H9 (cell line): ENCODE results near the gene YEATS2. TPM values are rescaled to one million over a fixed set of nuclear protein-coding genes. Genes with fewer than 3 reads are reported as not detected.

Source experiments
- DNase-seq: peaks from one replicate; pipeline ENCODE4 v3.0.0-alpha.2; 2017
- H2AFZ ChIP-seq: one replicate; pipeline ENCODE4 v1.6.1; 2013; ENCODE audit warnings: mild to moderate bottlenecking, low read length, control low read depth, moderate library complexity
- H2AK5ac ChIP-seq: 2 replicates; pipeline ENCODE4 v1.6.1; 2013; ENCODE audit warnings: low read length, control low read depth, mixed read lengths; ENCODE audit not compliant: insufficient read length
- H2BK120ac ChIP-seq: one replicate; pipeline ENCODE4 v1.6.1; 2013; ENCODE audit warnings: low read depth, mild to moderate bottlenecking, low read length, control low read depth, inconsistent platforms; ENCODE audit not compliant: poor library complexity, severe bottlenecking
- H2BK12ac ChIP-seq: 2 replicates; pipeline ENCODE4 v1.6.1; 2013; ENCODE audit warnings: low read length, control low read depth, mixed read lengths, low read depth; ENCODE audit not compliant: insufficient read length
- H2BK15ac ChIP-seq: 2 replicates; pipeline ENCODE4 v1.6.1; 2013; ENCODE audit warnings: low read depth, low read length, control low read depth
- H2BK20ac ChIP-seq: one replicate; pipeline ENCODE4 v1.6.1; 2013; ENCODE audit warnings: low read depth, mild to moderate bottlenecking, low read length, control low read depth, inconsistent platforms; ENCODE audit not compliant: poor library complexity, severe bottlenecking
- H2BK5ac ChIP-seq: 2 replicates; pipeline ENCODE4 v1.6.1; 2013; ENCODE audit warnings: low read length, control low read depth, mixed read lengths; ENCODE audit not compliant: insufficient read length
- H3K14ac ChIP-seq: 2 replicates; pipeline ENCODE4 v1.6.1; 2013; ENCODE audit warnings: low read length, control low read depth; ENCODE audit not compliant: insufficient read depth
- H3K18ac ChIP-seq: 2 replicates; pipeline ENCODE4 v1.6.1; 2013; ENCODE audit warnings: low read depth, mild to moderate bottlenecking, mixed read lengths, low read length, control low read depth; ENCODE audit not compliant: insufficient read length
- H3K23ac ChIP-seq: 2 replicates; pipeline ENCODE4 v1.6.1; 2013; ENCODE audit warnings: low read length, control low read depth, mixed read lengths, low read depth; ENCODE audit not compliant: insufficient read length
- H3K23me2 ChIP-seq: 2 replicates; pipeline ENCODE4 v1.6.1; 2013; ENCODE audit warnings: low read depth, mild to moderate bottlenecking, mixed read lengths, low read length, control low read depth; ENCODE audit not compliant: insufficient read length, poor library complexity, severe bottlenecking
- H3K27ac ChIP-seq: 2 replicates; pipeline ENCODE4 v1.5.1; 2013; ENCODE audit warnings: low read length, control low read depth, mixed read lengths, low read depth; ENCODE audit not compliant: insufficient read length
- H3K27me3 ChIP-seq: 2 replicates; pipeline ENCODE4 v1.6.1; 2013; ENCODE audit warnings: low read length, control low read depth, inconsistent platforms; ENCODE audit not compliant: insufficient read depth
- H3K4ac ChIP-seq: 2 replicates; pipeline ENCODE4 v1.6.1; 2013; ENCODE audit warnings: low read depth, mild to moderate bottlenecking, control low read depth, inconsistent platforms, low read length, moderate library complexity
- H3K4me1 ChIP-seq: 2 replicates; pipeline ENCODE4 v1.6.1; 2013; ENCODE audit warnings: low read length, control low read depth, inconsistent platforms; ENCODE audit not compliant: insufficient read depth
- H3K4me2 ChIP-seq: 2 replicates; pipeline ENCODE4 v1.6.1; 2013; ENCODE audit warnings: low read length, control low read depth, mixed read lengths; ENCODE audit not compliant: insufficient read length, insufficient read depth
- H3K56ac ChIP-seq: 2 replicates; pipeline ENCODE4 v1.6.1; 2013; ENCODE audit warnings: low read depth, mild to moderate bottlenecking, mixed read lengths, low read length, control low read depth; ENCODE audit not compliant: insufficient read length
- H3K79me1 ChIP-seq: 2 replicates; pipeline ENCODE4 v1.6.1; 2013; ENCODE audit warnings: low read depth, mild to moderate bottlenecking, moderate library complexity, low read length, control low read depth, inconsistent platforms; ENCODE audit not compliant: insufficient read depth, poor library complexity, severe bottlenecking
- H3K79me2 ChIP-seq: 2 replicates; pipeline ENCODE4 v1.6.1; 2013; ENCODE audit warnings: low read length, control low read depth, inconsistent platforms; ENCODE audit not compliant: insufficient read depth
- H3K9ac ChIP-seq: 2 replicates; pipeline ENCODE4 v1.6.1; 2013; ENCODE audit warnings: low read length, control low read depth, mixed read lengths; ENCODE audit not compliant: insufficient read length; ENCODE audit errors: extremely low read depth
- H3K9me3 ChIP-seq: one replicate; pipeline ENCODE4 v1.6.1; 2013; ENCODE audit warnings: low read depth, low read length, inconsistent platforms; ENCODE audit not compliant: control insufficient read depth
- H3T11ph ChIP-seq: one replicate; pipeline ENCODE4 v1.6.1; 2013; ENCODE audit warnings: mild to moderate bottlenecking, low read length, control low read depth, inconsistent platforms
- H4K20me1 ChIP-seq: one replicate; pipeline ENCODE4 v1.6.1; 2013; ENCODE audit not compliant: control insufficient read depth, insufficient read length, insufficient read depth
- H4K5ac ChIP-seq: 2 replicates; pipeline ENCODE4 v1.6.1; 2013; ENCODE audit warnings: low read depth, mild to moderate bottlenecking, mixed read lengths, low read length, control low read depth; ENCODE audit not compliant: insufficient read length
- H4K8ac ChIP-seq: replicated peaks from 2 replicates; pipeline ENCODE4 v1.6.1; 2013; ENCODE audit warnings: low read length, control low read depth, mixed read lengths, low read depth; ENCODE audit not compliant: insufficient read length
- H4K91ac ChIP-seq: 2 replicates; pipeline ENCODE4 v1.6.1; 2013; ENCODE audit warnings: low read depth, mild to moderate bottlenecking, moderate library complexity, mixed read lengths, low read length, control low read depth; ENCODE audit not compliant: insufficient read length
- H3K27ac Mint-ChIP-seq, 3 experiments: 2 replicates in 2 of 3; 3 replicates in 1 of 3; pipeline ENCODE4 v1.8.0; 2020 to 2021; ENCODE audit warnings: mixed read lengths in 3 of 3, mild to moderate bottlenecking in 1 of 3, moderate library complexity in 1 of 3
- H3K27me3 Mint-ChIP-seq: 2 replicates; pipeline ENCODE4 v1.8.0; 2021; ENCODE audit warnings: low read depth, mild to moderate bottlenecking, moderate library complexity, mixed read lengths
- H3K36me3 Mint-ChIP-seq, 3 experiments: 2 replicates in 2 of 3; 3 replicates in 1 of 3; pipeline ENCODE4 v1.8.0; 2020 to 2021; ENCODE audit warnings: low read depth in 3 of 3, mixed read lengths in 3 of 3; ENCODE audit not compliant: insufficient read depth in 1 of 3
- H3K4me1 Mint-ChIP-seq, 2 experiments: 2 replicates each; pipeline ENCODE4 v1.8.0; 2020; ENCODE audit warnings: mixed read lengths in 2 of 2
- H3K4me3 Mint-ChIP-seq, 2 experiments: 2 replicates in 1 of 2; 3 replicates in 1 of 2; pipeline ENCODE4 v1.8.0; 2020 to 2021; ENCODE audit warnings: mild to moderate bottlenecking in 2 of 2, mixed read lengths in 2 of 2, moderate library complexity in 1 of 2
- H3K9me3 Mint-ChIP-seq, 2 experiments: 2 replicates in 1 of 2; 3 replicates in 1 of 2; pipeline ENCODE4 v1.8.0; 2020; ENCODE audit warnings: mild to moderate bottlenecking in 2 of 2, mixed read lengths in 2 of 2, moderate library complexity in 1 of 2
- WGBS: extraction: QIAGEN DNeasy Blood & Tissue Kit; methylation state at CpG from one replicate; pipeline ENCODE4 v1.1.7; 2013; ENCODE audit warnings: missing lambda C conversion rate, low lambda C conversion rate, mixed read lengths; ENCODE audit not compliant: insufficient read length; ENCODE audit errors: extremely low coverage; 5-methylcytosine and 5-hydroxymethylcytosine counted together
- total RNA-seq: library from RNA; stranded (reverse); gene quantifications from 2 replicates; pipeline ENCODE4 v1.2.1, GENCODE V29; 2021
- TF ChIP-seq, protein P1 (sequence below): fragments of 200-600 bp; sonication (generic); conservative IDR thresholded peaks from 3 replicates; pipeline ENCODE4 v1.8.0; 2021; ENCODE audit warnings: antibody characterized with exemption, mild to moderate bottlenecking

YEATS2 gene
- total RNA-seq, 1 experiment from 2014 or later: 40.3 TPM

DNA sequence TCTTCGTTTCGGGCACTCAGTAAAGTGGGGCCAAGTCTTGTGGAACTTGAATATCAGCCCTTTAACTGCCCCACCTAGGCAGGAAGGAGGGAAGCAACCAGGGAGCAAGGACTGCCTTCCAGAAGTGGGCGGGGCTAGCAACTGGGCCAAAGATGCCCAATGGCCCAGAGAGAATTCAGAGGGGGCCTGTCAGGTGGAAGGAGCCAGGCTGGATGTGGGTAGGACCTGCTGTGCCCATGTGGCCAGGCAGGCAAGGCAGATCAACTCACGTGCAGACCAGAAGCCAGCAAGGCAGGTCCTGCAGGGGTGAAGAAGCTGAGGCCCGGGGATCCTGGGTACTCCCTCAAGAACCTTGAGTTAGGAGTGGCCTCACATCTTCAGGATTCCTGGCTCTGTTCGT, 122.2 kb downstream of the YEATS2 start:
- Histone ChIP-seq H3K23me2 (peaks cover 4% of the 10 kb centered on the region), H3K23ac (no peak overlapping the region), H3K9me3 (no peaks in the 10 kb centered on the region), H3K27ac (no peak overlapping the region), H2BK12ac (no peak overlapping the region), H3K4ac (no peak overlapping the region), H3K79me1 (no peaks in the 10 kb centered on the region), H3K56ac (no peak overlapping the region), H3K18ac (no peak overlapping the region), H3K27me3 (no peaks in the 10 kb centered on the region), H3K79me2 (no peaks in the 10 kb centered on the region), H3K9ac (no peak overlapping the region), H3K4me2 (no peak overlapping the region), H2AFZ (no peak overlapping the region), H4K91ac (no peak overlapping the region), H3K4me1 (no peaks in the 10 kb centered on the region), H4K8ac (no peak overlapping the region), H2BK5ac (no peak overlapping the region), H2BK15ac (no peak overlapping the region), H2BK120ac (no peak overlapping the region), H3K14ac (no peak overlapping the region), H3T11ph (no peak overlapping the region), H2AK5ac (no peak overlapping the region), H4K5ac (no peak overlapping the region), H2BK20ac (no peak overlapping the region), H4K20me1 (no peaks in the 10 kb centered on the region)
- H3K27ac Mint-ChIP-seq: 0 out of 7 replicates have a peak overlapping the region, but pooled peaks of 1 of the 3 experiments have one; percentile 64
- H3K27me3 Mint-ChIP-seq: peaks cover 9% of the 10 kb centered on the region
- H3K36me3 Mint-ChIP-seq: peaks cover 0 to 25% (median 19%) of the 10 kb centered on the region in 3 experiments
- H3K9me3 Mint-ChIP-seq: no peaks in the 10 kb centered on the region
- peak; percentile 47 for DNase-seq
- peaks cover 14 to 18% of the 10 kb centered on the region in 2 experiments for H3K4me1 Mint-ChIP-seq
- no peak overlapping the region for H3K4me3 Mint-ChIP-seq
- WGBS: no CpG with 5 or more reads among the region's 6 CpGs
- TF ChIP-seq, protein P1, sequence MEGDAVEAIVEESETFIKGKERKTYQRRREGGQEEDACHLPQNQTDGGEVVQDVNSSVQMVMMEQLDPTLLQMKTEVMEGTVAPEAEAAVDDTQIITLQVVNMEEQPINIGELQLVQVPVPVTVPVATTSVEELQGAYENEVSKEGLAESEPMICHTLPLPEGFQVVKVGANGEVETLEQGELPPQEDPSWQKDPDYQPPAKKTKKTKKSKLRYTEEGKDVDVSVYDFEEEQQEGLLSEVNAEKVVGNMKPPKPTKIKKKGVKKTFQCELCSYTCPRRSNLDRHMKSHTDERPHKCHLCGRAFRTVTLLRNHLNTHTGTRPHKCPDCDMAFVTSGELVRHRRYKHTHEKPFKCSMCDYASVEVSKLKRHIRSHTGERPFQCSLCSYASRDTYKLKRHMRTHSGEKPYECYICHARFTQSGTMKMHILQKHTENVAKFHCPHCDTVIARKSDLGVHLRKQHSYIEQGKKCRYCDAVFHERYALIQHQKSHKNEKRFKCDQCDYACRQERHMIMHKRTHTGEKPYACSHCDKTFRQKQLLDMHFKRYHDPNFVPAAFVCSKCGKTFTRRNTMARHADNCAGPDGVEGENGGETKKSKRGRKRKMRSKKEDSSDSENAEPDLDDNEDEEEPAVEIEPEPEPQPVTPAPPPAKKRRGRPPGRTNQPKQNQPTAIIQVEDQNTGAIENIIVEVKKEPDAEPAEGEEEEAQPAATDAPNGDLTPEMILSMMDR: no peak
